Measurements from ENCODE around the gene ATG7.
A peak's percentile ranks its signal among the peaks of the same experiment; 100 is the strongest.

ATG7 gene

GRCh38 chr3:11377719-11378118 lies 105.5 kb downstream of the ATG7 start:
- no peak for ATAC-seq
- no peak for TF ChIP-seq TSHZ2 (CRISPR knock-in tag; IDR thresholded peaks at IDR 0.05)
- TF ChIP-seq BACH2 (CRISPR knock-in tag; IDR thresholded peaks at IDR 0.05; ENCODE audit: borderline replicate concordance) = no peak
- no peak for TF ChIP-seq ARNTL (CRISPR knock-in tag; IDR thresholded peaks at IDR 0.05; ENCODE audit: borderline replicate concordance, low read depth)
- no peak for TF ChIP-seq CSDC2 (CRISPR knock-in tag; IDR thresholded peaks at IDR 0.05)
- TF ChIP-seq CSRNP3 (CRISPR knock-in tag; IDR thresholded peaks at IDR 0.05) = no peak

GRCh38 chr3:11379238-11379823 lies 107.1 kb downstream of the ATG7 start:
- TF ChIP-seq GLIS3 (CRISPR knock-in tag; IDR thresholded peaks at IDR 0.05) (no peak), CSRNP3 (CRISPR knock-in tag; IDR thresholded peaks at IDR 0.05) (no peak), PATZ1 (CRISPR knock-in tag; IDR thresholded peaks at IDR 0.05; ENCODE audit: borderline replicate concordance) (no peak), ZNF565 (CRISPR knock-in tag; conservative IDR thresholded peaks at IDR 0.05; ENCODE audit: low read depth) (no peak), ZNF70 (CRISPR knock-in tag; IDR thresholded peaks at IDR 0.05) (no peak), ZFP30 (CRISPR knock-in tag; IDR thresholded peaks at IDR 0.05) (no peak), OSR1 (CRISPR knock-in tag; IDR thresholded peaks at IDR 0.05) (no peak), CSDC2 (CRISPR knock-in tag; IDR thresholded peaks at IDR 0.05) (no peak), ZNF8 (CRISPR knock-in tag; IDR thresholded peaks at IDR 0.05) (no peak), ZC3H10 (CRISPR knock-in tag; IDR thresholded peaks at IDR 0.05) (no peak)
- peak; percentile 79 for ATAC-seq

GRCh38 chr3:11379824-11380701 lies 107.9 kb downstream of the ATG7 start:
- ATAC-seq = no peak
- TF ChIP-seq PATZ1 (CRISPR knock-in tag; IDR thresholded peaks at IDR 0.05; ENCODE audit: borderline replicate concordance) (no peak), ZNF565 (CRISPR knock-in tag; conservative IDR thresholded peaks at IDR 0.05; ENCODE audit: low read depth) (no peak), TOX (CRISPR knock-in tag; IDR thresholded peaks at IDR 0.05; ENCODE audit: borderline replicate concordance) (no peak), ZFP3 (CRISPR knock-in tag; IDR thresholded peaks at IDR 0.05) (no peak), CSDC2 (CRISPR knock-in tag; IDR thresholded peaks at IDR 0.05) (no peak), ZC3H10 (CRISPR knock-in tag; IDR thresholded peaks at IDR 0.05) (no peak), TCF4 (CRISPR knock-in tag; IDR thresholded peaks at IDR 0.05; ENCODE audit: borderline replicate concordance) (no peak), ARNTL (CRISPR knock-in tag; IDR thresholded peaks at IDR 0.05; ENCODE audit: borderline replicate concordance, low read depth) (no peak), POU6F1 (CRISPR knock-in tag; IDR thresholded peaks at IDR 0.05; ENCODE audit: borderline replicate concordance, low read depth) (no peak), OSR1 (CRISPR knock-in tag; IDR thresholded peaks at IDR 0.05) (no peak), SNAI2 (CRISPR knock-in tag; IDR thresholded peaks at IDR 0.05) (no peak)
